ENCODE data around the gene SNX13.

Gene SNX13

GRCh38 chr7:17741426-17741825 is 198.9 kb downstream of the SNX13 start:
- DNase-seq = no peak
- H3K27me3 ChIP-seq (replicated peaks; ENCODE audit: insufficient read depth, low read length) = no peaks in the 10 kb centered on the region
- no peaks in the 10 kb centered on the region for H3K36me3 ChIP-seq (replicated peaks; ENCODE audit: insufficient read depth, low read length)
- H3K79me2 ChIP-seq (ENCODE audit: low read length) = no peaks in the 10 kb centered on the region
- H3K9me2 ChIP-seq (replicated peaks; ENCODE audit: insufficient read depth, low read length) = no peaks in the 10 kb centered on the region
- H3F3A ChIP-seq (ENCODE audit: insufficient read depth, low read length) = no peaks in the 10 kb centered on the region
- no peaks in the 10 kb centered on the region for H4K20me1 ChIP-seq (ENCODE audit: insufficient read depth, low read length)
- H3K4me1 ChIP-seq (ENCODE audit: low read length) = no peaks in the 10 kb centered on the region
- no peak overlapping the region for H2AFZ ChIP-seq (ENCODE audit: low read length)
- no peak overlapping the region for H3K9ac ChIP-seq (ENCODE audit: low read length)
- no peak overlapping the region for H3K4me2 ChIP-seq (ENCODE audit: low read depth, low read length)
- no peaks in the 10 kb centered on the region for H3K9me3 ChIP-seq (replicated peaks; ENCODE audit: insufficient read depth, low read length)
- TF ChIP-seq EZH2phosphoT487 (IDR thresholded peaks at IDR 0.05; ENCODE audit: low read length) (no peak), CTCF (IDR thresholded peaks at IDR 0.05; ENCODE audit: low read length) (no peak), EZH2 (optimal IDR thresholded peaks at IDR 0.05; ENCODE audit: low read depth, low read length) (no peak)
- no peak overlapping the region for H3K4me3 ChIP-seq (ENCODE audit: low read length)
- no peak overlapping the region for H3K27ac ChIP-seq (ENCODE audit: low read length)
